GM12878 (cell line): ENCODE measurements around the gene GRXCR2. TPM values are rescaled to one million over a fixed set of nuclear protein-coding genes. Genes with fewer than 3 reads are reported as not detected.
"Not testable (repeated sequence)": the region's sequence is repeated elsewhere in the genome, so short reads cannot be mapped to it uniquely, and the experiment has no call there.

Experiments
- ATAC-seq: fragments of 200-7000 bp; cut with Tn5 transposase; 3 replicates; pipeline ENCODE4 v1.9.1; 2020; ENCODE audit warnings: mild to moderate bottlenecking, moderate library complexity
- BruUV-seq: library from RNA; stranded (reverse); fragments of 400-500 nt; replicated peaks from 2 replicates; lab custom pipeline; 2021; lab: Mats Ljungman, UMichigan
- CTCF ChIA-PET: fragments of 300-600 bp; sonication (Branson Sonifier 250); formaldehyde crosslinking; extraction: SDS; loops from one replicate; lab custom pipeline; 2021; ENCODE audit warnings: inconsistent platforms; lab: Yijun Ruan, JAX
- POLR2A ChIA-PET: fragments of 350-600 bp; formaldehyde crosslinking; extraction: SDS; loops from one replicate; lab custom pipeline; 2021; ENCODE audit warnings: inconsistent platforms; lab: Charles Lee
- RAD21 ChIA-PET: fragments of 300-600 bp; sonication (Branson Sonifier 250); formaldehyde crosslinking; loops from one replicate; lab custom pipeline; 2023; ENCODE audit warnings: antibody characterized with exemption; ENCODE audit not compliant: unreplicated experiment; lab: Charles Lee
- SMC1A ChIA-PET: fragments of 300-600 bp; sonication (Branson Sonifier 250); formaldehyde crosslinking; loops from one replicate; lab custom pipeline; 2023; ENCODE audit not compliant: unreplicated experiment, uncharacterized antibody; lab: Charles Lee
- DNase-seq: peaks from one replicate; pipeline ENCODE4 v3.0.0-alpha.2; 2011; ENCODE audit warnings: low read depth, low spot score
- FAIRE-seq: peaks from 3 replicates; lab custom pipeline; 2011; peaks lifted over from hg19 to GRCh38; lab: Jason Lieb, UNC
- H2AFZ ChIP-seq: 2 replicates; pipeline ENCODE4 v1.6.0; 2011; ENCODE audit warnings: low read depth, low read length, control low read depth; ENCODE audit not compliant: control insufficient read depth
- H3K27ac ChIP-seq: 2 replicates; pipeline ENCODE4 v1.5.1; 2011; ENCODE audit warnings: control low read depth; ENCODE audit not compliant: control insufficient read depth, insufficient read depth
- H3K27me3 ChIP-seq, 2 experiments: replicated peaks in 1 of 2; 2 replicates each; pipeline versions ENCODE4 v1.6.0 to v1.6.1; 2011; ENCODE audit warnings: low read length in 1 of 2; ENCODE audit not compliant: control insufficient read depth in 2 of 2, insufficient read depth in 2 of 2
- H3K36me3 ChIP-seq, 2 experiments: 2 replicates each; pipeline ENCODE4 v1.5.1; 2011; ENCODE audit warnings: low read length in 1 of 2; ENCODE audit not compliant: control insufficient read depth in 2 of 2, insufficient read depth in 2 of 2
- H3K4me1 ChIP-seq: 2 replicates; pipeline ENCODE4 v1.6.1; 2011; ENCODE audit warnings: mild to moderate bottlenecking, low read length, moderate library complexity, mixed read lengths; ENCODE audit not compliant: control insufficient read depth, insufficient read depth
- H3K4me2 ChIP-seq: 2 replicates; pipeline ENCODE4 v1.6.0; 2011; ENCODE audit warnings: control low read depth; ENCODE audit not compliant: control insufficient read depth, insufficient read depth
- H3K4me3 ChIP-seq: fragments of 200-600 bp; sonication (generic); 2 replicates; pipeline ENCODE4 v1.5.1; 2016
- H3K79me2 ChIP-seq: 2 replicates; pipeline ENCODE4 v1.6.0; 2011; ENCODE audit warnings: low read length; ENCODE audit not compliant: control insufficient read depth, insufficient read depth
- H3K9ac ChIP-seq: 2 replicates; pipeline ENCODE4 v1.8.0; 2011; ENCODE audit warnings: low read length, control low read depth, mixed read lengths; ENCODE audit not compliant: control insufficient read depth, insufficient read depth
- H3K9me3 ChIP-seq: replicated peaks from 3 replicates; pipeline ENCODE4 v1.5.1; 2011; ENCODE audit warnings: mild to moderate bottlenecking, low read length; ENCODE audit not compliant: control insufficient read depth, insufficient read depth
- H4K20me1 ChIP-seq: 2 replicates; pipeline ENCODE4 v1.6.0; 2011; ENCODE audit not compliant: control insufficient read depth, insufficient read depth
- BCL11A ChIP-seq: IDR thresholded peaks from 2 replicates; pipeline ENCODE4 v1.6.1; 2011; ENCODE audit warnings: low read depth, low read length
- EED ChIP-seq: sonication (generic); IDR thresholded peaks from 2 replicates; pipeline ENCODE4 v1.6.1; 2016; ENCODE audit warnings: antibody characterized with exemption, low read depth
- ETV6 ChIP-seq, 2 experiments: fragments of 450-650 bp in 1 of 2; IDR thresholded peaks in 1 of 2; conservative IDR thresholded peaks in 1 of 2; 2 replicates each; pipeline ENCODE4 v1.6.1; 2014; ENCODE audit warnings: antibody characterized with exemption in 1 of 2, borderline replicate concordance in 1 of 2, low read depth in 1 of 2, mild to moderate bottlenecking in 1 of 2, moderate library complexity in 1 of 2
- JUND ChIP-seq: IDR thresholded peaks from 2 replicates; pipeline ENCODE4 v1.6.1; 2012; ENCODE audit warnings: low read depth, mild to moderate bottlenecking, low read length, improper control_type of control experiment, moderate library complexity
- MEF2A ChIP-seq: IDR thresholded peaks from 2 replicates; pipeline ENCODE4 v1.6.1; 2011; ENCODE audit warnings: low read depth, mild to moderate bottlenecking, low read length, moderate library complexity; ENCODE audit not compliant: insufficient read depth
- MLLT1 ChIP-seq: fragments of 450-650 bp; IDR thresholded peaks from 2 replicates; pipeline ENCODE4 v1.6.1; 2016; ENCODE audit warnings: mild to moderate bottlenecking
- SIX5 ChIP-seq: IDR thresholded peaks from 2 replicates; pipeline ENCODE4 v1.6.1; 2011; ENCODE audit warnings: mild to moderate bottlenecking, low read depth, low read length, moderate library complexity; ENCODE audit not compliant: severe bottlenecking
- SUPT20H ChIP-seq: IDR thresholded peaks from 2 replicates; pipeline ENCODE4 v1.6.1; 2011; ENCODE audit warnings: low read depth, mild to moderate bottlenecking, low read length, moderate library complexity, borderline replicate concordance; ENCODE audit not compliant: control insufficient read depth
- USF1 ChIP-seq: IDR thresholded peaks from 2 replicates; pipeline ENCODE4 v1.6.1; 2011; ENCODE audit warnings: borderline replicate concordance, low read depth, mild to moderate bottlenecking, moderate library complexity, mixed read lengths, low read length; ENCODE audit not compliant: insufficient read depth; ENCODE audit errors: extremely low read length
- WGBS: methylation state at CpG from one replicate; pipeline ENCODE4 v1.1.6; 2016; ENCODE audit warnings: low lambda C conversion rate; ENCODE audit not compliant: insufficient replicate concordance, insufficient coverage; ENCODE audit errors: missing lambda C conversion rate; 5-methylcytosine and 5-hydroxymethylcytosine counted together
- in situ Hi-C: fragments of 300-500 bp; cut with MboI; formaldehyde crosslinking; loops from 9 replicates; pipeline ENCODE4 v1.14.3; 2018; ENCODE audit warnings: mixed read lengths
- intact Hi-C: fragments of 100-400 bp; cut with micrococcal nuclease; formaldehyde crosslinking; loops from one replicate; pipeline ENCODE4 v1.14.2; 2022; ENCODE audit not compliant: unreplicated experiment
- polyA plus RNA-seq, 11 experiments: library from polyadenylated mRNA; depleted of rRNA in 4 of 11; unstranded in 6 of 11; stranded (reverse) in 5 of 11; fragments of >200 nt; fragmentation: Nextera tagmentation in 4 of 11; fragmentation: Illumina TruSeq in 1 of 11; extraction: Ambion mirVana in 4 of 11; extraction: Trizol in 1 of 11; gene quantifications; 1 replicate in 1 of 11; 2 replicates in 10 of 11; pipeline versions ENCODE4 v1.2.1 to v1.2.3, GENCODE V29; 2011 to 2016; ENCODE audit warnings: inconsistent platforms in 2 of 11, missing spikeins in 2 of 11, low read depth in 1 of 11
- total RNA-seq, 4 experiments: library from RNA; depleted of rRNA in 3 of 4; stranded (reverse); fragments of >200 nt in 3 of 4; fragmentation: Illumina TruSeq in 1 of 4; extraction: Trizol in 1 of 4; gene quantifications; 2 replicates each; pipeline versions ENCODE4 v1.2.1 to v1.2.3, GENCODE V29; 2013 to 2021

GRXCR2 gene
- total and polyA plus RNA-seq, 10 of the 15 experiments (the other 5 are each of a cell fraction or from before 2014, with no cell fraction given): not detected

DNA sequence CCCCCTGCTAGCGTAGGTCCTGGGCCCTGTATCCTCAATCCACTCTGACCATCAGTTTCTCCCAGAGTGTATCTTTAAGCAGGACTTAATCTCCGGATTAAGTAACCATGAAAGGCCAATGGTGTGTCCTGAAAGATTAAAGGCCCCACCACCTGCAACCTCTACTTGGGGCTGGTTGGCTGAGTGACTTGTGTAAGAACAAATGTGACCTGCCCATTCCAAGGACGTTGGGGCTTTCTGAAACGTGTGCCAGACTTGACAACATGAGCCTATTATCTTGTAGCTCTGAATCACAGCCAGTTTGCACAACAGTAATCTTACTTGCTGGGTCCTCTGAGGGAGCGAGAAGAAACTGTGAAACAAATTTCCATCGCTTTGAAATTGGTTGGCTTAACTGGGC lies 34.5 kb downstream of the GRXCR2 start:
- no peak for FAIRE-seq

GRCh38 chr5:145836241-145836640 lies 36.6 kb downstream of the GRXCR2 start:
- H3K36me3 ChIP-seq, RAD21 ChIA-PET, POLR2A ChIA-PET, H3K4me1 ChIP-seq, H2AFZ ChIP-seq, H4K20me1 ChIP-seq, intact Hi-C loops, ATAC-seq, H3K79me2 ChIP-seq, H3K9ac ChIP-seq, H3K4me2 ChIP-seq, H3K9me3 ChIP-seq, FAIRE-seq, in situ Hi-C loops, H3K4me3 ChIP-seq, BruUV-seq, H3K27me3 ChIP-seq, DNase-seq, H3K27ac ChIP-seq: not testable (repeated sequence)
- WGBS: 93% methylated on average over 7 of the region's 13 CpGs
- SMC1A ChIA-PET: interaction anchor here (1.0 kb wide), 1 partner anchor 14 kb away, joined by 3 read pairs; no protein-coding TSS in a partner anchor
- CTCF ChIA-PET: interaction anchor here (2.9 kb wide), 1 partner anchor 10 kb away, joined by 10 read pairs; no protein-coding TSS in a partner anchor

More for the DNA sequence above, 34.5 kb downstream of the GRXCR2 start:
- WGBS: 32% methylated on average over 6 of the region's 6 CpGs
- no peaks in the 10 kb centered on the region for H3K4me1 ChIP-seq
- no peak overlapping the region for H2AFZ ChIP-seq
- H3K27ac ChIP-seq: no peak overlapping the region
- no peaks in the 10 kb centered on the region for H4K20me1 ChIP-seq
- H3K4me3 ChIP-seq: no peak overlapping the region
- H3K79me2 ChIP-seq: no peaks in the 10 kb centered on the region
- ChIA-PET CTCF (interaction anchor here (1.3 to 2.9 kb wide), 2 partner anchors 10 to 12 kb away, joined by 3 to 10 read pairs; no protein-coding TSS in a partner anchor), POLR2A (no interaction called here), SMC1A (interaction anchor here (1.0 kb wide), 1 partner anchor 11 kb away, joined by 3 read pairs; no protein-coding TSS in a partner anchor), RAD21 (no interaction called here)
- ATAC-seq (no peak), DNase-seq (no peak)
- in situ Hi-C loops: no loop called here
- no TSS peak for BruUV-seq
- H3K4me2 ChIP-seq: no peak overlapping the region
- intact Hi-C loops: no loop called here
- no peaks in the 10 kb centered on the region for H3K9me3 ChIP-seq
- H3K27me3 ChIP-seq: no peaks in the 10 kb centered on the region; a peak in 2 of 4 replicates
- no peak overlapping the region for H3K9ac ChIP-seq
- TF ChIP-seq ETV6 (conservative IDR thresholded peaks at IDR 0.05 in 1 of 2, IDR thresholded peaks at IDR 0.05 in 1 of 2; ENCODE audit: borderline replicate concordance in 1 of 2, low read depth in 1 of 2): no peak
- no peak for TF ChIP-seq BCL11A
- no peak for TF ChIP-seq EED
- TF ChIP-seq USF1: no peak
- no peak for TF ChIP-seq SIX5
- TF ChIP-seq MLLT1: no peak
- TF ChIP-seq MEF2A: no peak
- no peak for TF ChIP-seq JUND
- TF ChIP-seq SUPT20H: no peak
- no peaks in the 10 kb centered on the region for H3K36me3 ChIP-seq
